HEK293 (cell line): Measurements from ENCODE around the gene CCDC160.

ENCODE experiments used
- BCL11A ChIP-seq: fragments of 450-650 bp; formaldehyde crosslinking; IDR thresholded peaks from 2 replicates; pipeline ENCODE4 v1.5.1; 2016; ENCODE audit warnings: low read depth, missing biosample characterization, missing genetic modification characterization
- CTCF ChIP-seq: fragments of 450-650 bp; formaldehyde crosslinking; IDR thresholded peaks from 2 replicates; pipeline ENCODE4 v1.5.1; 2016; ENCODE audit warnings: missing biosample characterization, missing genetic modification characterization
- REPIN1 ChIP-seq: fragments of 450-650 bp; formaldehyde crosslinking; IDR thresholded peaks from 2 replicates; pipeline ENCODE4 v1.5.1; 2017; ENCODE audit warnings: missing biosample characterization, missing genetic modification characterization, low read depth
- YY1 ChIP-seq: fragments of 450-650 bp; formaldehyde crosslinking; IDR thresholded peaks from 2 replicates; pipeline ENCODE4 v1.5.1; 2018; ENCODE audit warnings: missing biosample characterization, missing genetic modification characterization
- ZNF157 ChIP-seq: fragments of 450-650 bp; formaldehyde crosslinking; IDR thresholded peaks from 2 replicates; pipeline ENCODE4 v1.5.1; 2016; ENCODE audit warnings: missing biosample characterization, missing genetic modification characterization
- ZNF169 ChIP-seq: fragments of 450-650 bp; formaldehyde crosslinking; IDR thresholded peaks from 2 replicates; pipeline ENCODE4 v1.5.1; 2016; ENCODE audit warnings: missing biosample characterization, missing genetic modification characterization
- ZNF416 ChIP-seq: fragments of 450-650 bp; formaldehyde crosslinking; IDR thresholded peaks from 2 replicates; pipeline ENCODE4 v1.5.1; 2016; ENCODE audit warnings: missing biosample characterization, missing genetic modification characterization
- ZNF529 ChIP-seq: fragments of 450-650 bp; formaldehyde crosslinking; IDR thresholded peaks from 2 replicates; pipeline ENCODE4 v1.5.1; 2017; ENCODE audit warnings: missing genetic modification characterization, missing biosample characterization; ENCODE audit not compliant: insufficient replicate concordance
- ZNF600 ChIP-seq: fragments of 450-650 bp; formaldehyde crosslinking; IDR thresholded peaks from 2 replicates; pipeline ENCODE4 v1.5.1; 2016; ENCODE audit warnings: missing biosample characterization, missing genetic modification characterization
- ZNF785 ChIP-seq: fragments of 450-650 bp; formaldehyde crosslinking; IDR thresholded peaks from 2 replicates; pipeline ENCODE4 v1.5.1; 2016; ENCODE audit warnings: missing biosample characterization, missing genetic modification characterization
- ZSCAN30 ChIP-seq: fragments of 450-650 bp; IDR thresholded peaks from 2 replicates; pipeline ENCODE4 v1.5.1; 2018; ENCODE audit warnings: missing biosample characterization, mild to moderate bottlenecking, missing genetic modification characterization, moderate library complexity
- TF ChIP-seq, protein P1 (sequence below): fragments of 450-650 bp; formaldehyde crosslinking; IDR thresholded peaks from 2 replicates; pipeline ENCODE4 v1.5.1; 2016; ENCODE audit warnings: missing biosample characterization, missing genetic modification characterization
- TF ChIP-seq, protein P2 (sequence below): fragments of 450-650 bp; formaldehyde crosslinking; IDR thresholded peaks from 2 replicates; pipeline ENCODE4 v1.5.1; 2016; ENCODE audit warnings: missing biosample characterization, missing genetic modification characterization

DNA sequence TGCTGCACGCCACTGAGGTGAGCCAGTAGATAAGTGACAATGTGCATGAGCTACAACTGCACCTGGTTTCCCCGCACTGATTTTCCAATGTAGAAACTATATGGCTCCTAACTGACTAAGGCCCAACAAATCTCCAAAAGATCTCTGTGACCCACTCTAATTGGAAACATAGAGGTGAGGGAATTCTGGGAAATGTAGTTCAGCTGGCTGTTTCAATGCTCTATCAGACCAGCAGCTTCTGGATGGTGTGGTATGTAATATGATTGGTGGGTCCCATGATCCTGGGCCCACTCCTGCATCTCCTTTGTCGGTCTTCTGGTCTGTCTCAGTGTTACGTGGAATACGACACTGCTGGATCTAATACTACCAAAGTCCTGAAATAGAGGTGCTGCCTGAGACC, 18.6 kb downstream of the CCDC160 start:
- TF ChIP-seq ZSCAN30 (no peak), BCL11A (tag by site-specific recombination) (no peak), REPIN1 (tag by site-specific recombination) (no peak), ZNF529 (tag by site-specific recombination) (no peak), CTCF (tag by site-specific recombination) (no peak), ZNF600 (tag by site-specific recombination) (no peak), ZNF157 (tag by site-specific recombination) (no peak), ZNF169 (no peak), ZNF416 (no peak), ZNF785 (tag by site-specific recombination) (no peak), YY1 (tag by site-specific recombination) (no peak)
- TF ChIP-seq, protein P1, sequence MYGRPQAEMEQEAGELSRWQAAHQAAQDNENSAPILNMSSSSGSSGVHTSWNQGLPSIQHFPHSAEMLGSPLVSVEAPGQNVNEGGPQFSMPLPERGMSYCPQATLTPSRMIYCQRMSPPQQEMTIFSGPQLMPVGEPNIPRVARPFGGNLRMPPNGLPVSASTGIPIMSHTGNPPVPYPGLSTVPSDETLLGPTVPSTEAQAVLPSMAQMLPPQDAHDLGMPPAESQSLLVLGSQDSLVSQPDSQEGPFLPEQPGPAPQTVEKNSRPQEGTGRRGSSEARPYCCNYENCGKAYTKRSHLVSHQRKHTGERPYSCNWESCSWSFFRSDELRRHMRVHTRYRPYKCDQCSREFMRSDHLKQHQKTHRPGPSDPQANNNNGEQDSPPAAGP (tag by site-specific recombination): no peak
- TF ChIP-seq, protein P2, sequence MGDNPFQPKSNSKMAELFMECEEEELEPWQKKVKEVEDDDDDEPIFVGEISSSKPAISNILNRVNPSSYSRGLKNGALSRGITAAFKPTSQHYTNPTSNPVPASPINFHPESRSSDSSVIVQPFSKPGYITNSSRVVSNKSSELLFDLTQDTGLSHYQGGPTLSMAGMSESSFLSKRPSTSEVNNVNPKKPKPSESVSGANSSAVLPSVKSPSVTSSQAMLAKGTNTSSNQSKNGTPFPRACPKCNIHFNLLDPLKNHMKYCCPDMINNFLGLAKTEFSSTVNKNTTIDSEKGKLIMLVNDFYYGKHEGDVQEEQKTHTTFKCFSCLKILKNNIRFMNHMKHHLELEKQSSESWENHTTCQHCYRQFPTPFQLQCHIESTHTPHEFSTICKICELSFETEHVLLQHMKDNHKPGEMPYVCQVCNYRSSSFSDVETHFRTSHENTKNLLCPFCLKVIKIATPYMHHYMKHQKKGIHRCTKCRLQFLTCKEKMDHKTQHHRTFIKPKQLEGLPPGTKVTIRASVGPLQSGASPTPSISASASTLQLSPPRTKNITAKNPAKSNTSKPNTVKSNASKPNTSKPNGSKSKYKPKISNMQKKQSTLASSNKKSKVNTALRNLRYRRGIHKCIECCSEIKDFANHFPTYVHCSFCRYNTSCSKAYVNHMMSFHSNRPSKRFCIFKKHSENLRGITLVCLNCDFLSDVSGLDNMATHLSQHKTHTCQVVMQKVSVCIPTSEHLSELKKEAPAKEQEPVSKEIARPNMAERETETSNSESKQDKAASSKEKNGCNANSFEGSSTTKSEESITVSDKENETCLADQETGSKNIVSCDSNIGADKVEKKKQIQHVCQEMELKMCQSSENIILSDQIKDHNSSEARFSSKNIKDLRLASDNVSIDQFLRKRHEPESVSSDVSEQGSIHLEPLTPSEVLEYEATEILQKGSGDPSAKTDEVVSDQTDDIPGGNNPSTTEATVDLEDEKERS (tag by site-specific recombination): no peak
